ENCODE results near the gene GGTA1. TPM values are rescaled to one million over a fixed set of nuclear protein-coding genes. Genes with fewer than 3 reads are reported as not detected.

The GGTA1 gene
- total RNA-seq, 1 donor, result not detected

DNA sequence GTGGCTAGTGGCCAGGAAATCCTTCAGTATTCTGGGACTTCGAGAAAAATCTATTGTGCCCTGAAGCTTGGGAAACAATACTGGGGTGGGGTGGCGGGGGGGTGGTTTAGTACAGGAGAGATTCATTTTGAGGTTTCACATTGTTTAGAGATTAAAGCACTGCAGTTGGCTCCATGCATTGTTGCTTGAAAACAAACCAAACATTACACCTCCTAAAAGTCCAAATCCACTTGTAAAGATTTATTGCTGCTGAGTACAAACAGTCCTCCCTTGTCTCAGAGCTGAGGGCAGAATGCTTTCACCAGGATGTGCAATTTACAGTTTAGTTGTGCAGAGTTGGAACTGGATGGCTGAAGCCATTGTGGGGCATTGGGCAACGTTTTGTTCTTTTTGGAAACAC, 49.4 kb downstream of the GGTA1 start:
- H3K9me3 ChIP-seq (ENCODE audit: low read depth, low read length), result no peaks in the 10 kb centered on the region
- H2AFZ ChIP-seq (ENCODE audit: low read length), result no peak overlapping the region
- peaks cover 64% of the 10 kb centered on the region for H3K27me3 ChIP-seq (ENCODE audit: insufficient read depth, low read length)
- TF ChIP-seq CTCF (IDR thresholded peaks at IDR 0.05; ENCODE audit: extremely low read depth, low read depth, low read length), result no peak
- no peak overlapping the region for H3K4me3 ChIP-seq (ENCODE audit: insufficient read depth, low read length)
- H3K36me3 ChIP-seq (ENCODE audit: insufficient read depth, low read length), result no peaks in the 10 kb centered on the region
- no peak overlapping the region for H3K27ac ChIP-seq (ENCODE audit: low read depth, low read length)
- no peak for DNase-seq (ENCODE audit: insufficient read length, low spot score, missing footprints)
- no peak overlapping the region for H3K4me2 ChIP-seq (ENCODE audit: insufficient read depth, low read length)
- no peaks in the 10 kb centered on the region for H3K79me2 ChIP-seq (ENCODE audit: insufficient read depth, low read length)
- H4K20me1 ChIP-seq (ENCODE audit: insufficient read depth, low read length), result no peaks in the 10 kb centered on the region
- H3K4me1 ChIP-seq (ENCODE audit: insufficient read depth, low read length), result peaks cover 7% of the 10 kb centered on the region

DNA sequence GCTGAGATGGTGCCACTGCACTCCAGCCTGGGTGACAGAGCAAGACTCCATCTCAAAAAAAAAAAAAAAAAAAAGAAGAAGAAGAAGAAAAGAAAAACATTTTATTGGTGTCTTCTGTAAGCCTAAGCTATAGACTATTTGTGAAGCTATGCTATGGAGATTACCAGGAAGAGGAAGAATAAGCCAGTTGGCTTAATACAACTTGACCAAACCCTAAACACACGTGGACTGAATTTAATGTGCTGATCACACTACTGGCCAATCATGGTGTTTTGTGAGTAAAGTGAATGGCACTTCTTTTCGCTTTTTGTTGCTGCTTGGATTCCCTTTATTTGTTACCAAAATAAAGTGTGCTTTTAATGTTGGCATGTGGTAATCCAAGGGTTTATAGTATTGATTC, 49.9 kb downstream of the GGTA1 start:
- TF ChIP-seq CTCF (IDR thresholded peaks at IDR 0.05; ENCODE audit: extremely low read depth, low read depth, low read length), result no peak
- H3K27me3 ChIP-seq (ENCODE audit: insufficient read depth, low read length), result peaks cover 68% of the 10 kb centered on the region
- H4K20me1 ChIP-seq (ENCODE audit: insufficient read depth, low read length), result no peaks in the 10 kb centered on the region
- DNase-seq (ENCODE audit: insufficient read length, low spot score, missing footprints), result no peak
- H3K4me3 ChIP-seq (ENCODE audit: insufficient read depth, low read length), result no peak overlapping the region
- no peaks in the 10 kb centered on the region for H3K9me3 ChIP-seq (ENCODE audit: low read depth, low read length)
- H3K36me3 ChIP-seq (ENCODE audit: insufficient read depth, low read length), result no peaks in the 10 kb centered on the region
- H3K4me1 ChIP-seq (ENCODE audit: insufficient read depth, low read length), result peaks cover 7% of the 10 kb centered on the region
- H2AFZ ChIP-seq (ENCODE audit: low read length), result no peak overlapping the region
- no peaks in the 10 kb centered on the region for H3K79me2 ChIP-seq (ENCODE audit: insufficient read depth, low read length)
- H3K27ac ChIP-seq (ENCODE audit: low read depth, low read length), result no peak overlapping the region
- H3K4me2 ChIP-seq (ENCODE audit: insufficient read depth, low read length), result no peak overlapping the region

DNA sequence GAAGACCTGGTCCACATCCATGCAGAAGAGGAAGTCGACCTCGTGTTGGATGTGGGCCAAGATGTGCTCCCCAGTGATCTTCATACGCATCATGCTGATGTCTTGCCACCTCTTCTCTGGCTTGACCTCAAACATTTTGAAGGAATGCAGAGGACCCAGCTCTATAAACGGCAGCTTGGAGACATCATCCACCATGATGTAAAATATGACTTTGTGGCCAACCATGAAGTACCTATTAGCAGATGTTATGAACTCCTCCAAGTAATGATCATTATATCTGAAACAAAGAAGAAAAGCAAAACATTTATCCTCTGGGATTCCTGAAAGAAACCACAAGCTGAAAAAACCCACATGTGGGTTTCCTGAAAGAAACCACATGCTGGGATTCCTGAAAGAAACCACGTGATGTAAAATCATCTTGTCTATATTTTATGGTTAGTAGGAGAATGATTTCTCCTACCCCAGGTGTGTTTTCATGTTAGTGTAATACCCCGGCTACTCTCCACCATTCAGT, 52.3 kb downstream of the GGTA1 start:
- Histone ChIP-seq H2AFZ (ENCODE audit: low read length) (no peak overlapping the region), H3K27ac (ENCODE audit: low read depth, low read length) (no peak overlapping the region), H3K27me3 (ENCODE audit: insufficient read depth, low read length) (peaks cover 73% of the 10 kb centered on the region), H3K4me1 (ENCODE audit: insufficient read depth, low read length) (peaks cover 7% of the 10 kb centered on the region), H3K79me2 (ENCODE audit: insufficient read depth, low read length) (no peaks in the 10 kb centered on the region), H3K4me2 (ENCODE audit: insufficient read depth, low read length) (no peak overlapping the region), H3K36me3 (ENCODE audit: insufficient read depth, low read length) (no peaks in the 10 kb centered on the region), H4K20me1 (ENCODE audit: insufficient read depth, low read length) (no peaks in the 10 kb centered on the region), H3K4me3 (ENCODE audit: insufficient read depth, low read length) (no peak overlapping the region), H3K9me3 (ENCODE audit: low read depth, low read length) (no peaks in the 10 kb centered on the region)
- no peak for TF ChIP-seq CTCF (IDR thresholded peaks at IDR 0.05; ENCODE audit: extremely low read depth, low read depth, low read length)
- DNase-seq (ENCODE audit: insufficient read length, low spot score, missing footprints), result peak; percentile 77

DNA sequence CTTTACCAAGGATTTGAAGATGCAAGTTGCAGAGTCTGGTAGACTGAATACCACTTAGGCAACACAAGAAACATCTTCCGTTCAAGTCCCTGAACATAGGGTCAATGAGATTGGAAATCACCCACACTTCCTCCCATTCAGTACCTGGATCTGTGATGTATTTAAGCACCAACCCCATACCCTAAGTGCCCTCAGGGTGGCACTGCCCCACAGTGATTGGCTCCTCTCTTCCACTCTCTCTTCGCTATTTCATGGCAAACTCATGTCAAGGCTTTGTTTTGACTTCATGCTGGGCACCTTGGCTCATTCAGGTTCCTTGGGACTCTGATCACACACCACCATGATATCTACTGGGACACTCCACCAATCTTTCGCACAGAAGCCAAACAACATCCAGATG, 53.7 kb downstream of the GGTA1 start:
- TF ChIP-seq CTCF (IDR thresholded peaks at IDR 0.05; ENCODE audit: extremely low read depth, low read depth, low read length), result peak; percentile 12
- Histone ChIP-seq H3K27ac (ENCODE audit: low read depth, low read length) (no peak overlapping the region), H3K4me3 (ENCODE audit: insufficient read depth, low read length) (no peak overlapping the region), H4K20me1 (ENCODE audit: insufficient read depth, low read length) (no peaks in the 10 kb centered on the region), H3K36me3 (ENCODE audit: insufficient read depth, low read length) (no peaks in the 10 kb centered on the region), H3K9me3 (ENCODE audit: low read depth, low read length) (no peaks in the 10 kb centered on the region), H3K27me3 (ENCODE audit: insufficient read depth, low read length) (peaks cover 79% of the 10 kb centered on the region), H3K4me1 (ENCODE audit: insufficient read depth, low read length) (peaks cover 7% of the 10 kb centered on the region), H2AFZ (ENCODE audit: low read length) (no peak overlapping the region), H3K79me2 (ENCODE audit: insufficient read depth, low read length) (no peaks in the 10 kb centered on the region), H3K4me2 (ENCODE audit: insufficient read depth, low read length) (no peak overlapping the region)
- no peak for DNase-seq (ENCODE audit: insufficient read length, low spot score, missing footprints)
